Measurements from ENCODE around the gene PRKD2. TPM values are rescaled to one million over a fixed set of nuclear protein-coding genes. Genes with fewer than 3 reads are reported as not detected.

PRKD2 gene
- total and polyA plus RNA-seq, 2 experiments from 2014 or later: 11.9 to 14.2 TPM

- H3K27ac ChIP-seq: no peak overlapping the region
- H3K36me3 ChIP-seq (ENCODE audit: low read depth): no peaks in the 10 kb centered on the region; the same call in 1 of the 2 replicates
- 87 to 91% methylated on average over 11 of the region's 11 CpGs for WGBS, 2 experiments (ENCODE audit: low coverage in 1 of 2, low lambda C conversion rate in 2 of 2, missing lambda C conversion rate in 2 of 2)
- H3K4me3 ChIP-seq: no peak overlapping the region
- H3K4me2 ChIP-seq (ENCODE audit: unreplicated experiment): no peak overlapping the region
- H3K79me2 ChIP-seq (ENCODE audit: insufficient read depth): peaks cover 70% of the 10 kb centered on the region
- peaks cover 10% of the 10 kb centered on the region; the same call in 1 of the 2 replicates for H3F3A ChIP-seq (ENCODE audit: insufficient read depth)
- no peaks in the 10 kb centered on the region; the same call in 1 of the 2 replicates for H4K20me1 ChIP-seq (ENCODE audit: insufficient read depth)
- no peak for DNase-seq
- peaks cover 10% of the 10 kb centered on the region for H3K4me1 ChIP-seq (ENCODE audit: insufficient read depth)
- no peaks in the 10 kb centered on the region for H3K27me3 ChIP-seq (replicated peaks; ENCODE audit: insufficient read depth)
- H3K9me2 ChIP-seq (ENCODE audit: insufficient read depth): no peaks in the 10 kb centered on the region
- no peaks in the 10 kb centered on the region for H3K9me3 ChIP-seq (ENCODE audit: low read depth)
- H2AFZ ChIP-seq: no peak overlapping the region
- in situ Hi-C loops (cut with MboI): no loop called here
- no peak overlapping the region for H3K9ac ChIP-seq
- TF ChIP-seq EZH2phosphoT487 (IDR thresholded peaks at IDR 0.05; ENCODE audit: insufficient read depth, low read depth) (no peak), EZH2 (IDR thresholded peaks at IDR 0.05; ENCODE audit: insufficient read depth, poor library complexity, severe bottlenecking) (no peak)
These were observed 16.9 kb upstream of the PRKD2 start for GRCh38 chr19:46733690-46734292.

- H4K20me1 ChIP-seq (ENCODE audit: insufficient read depth): no peaks in the 10 kb centered on the region; the same call in 1 of the 2 replicates
- no peak for DNase-seq
- 93% methylated on average over 23 of the region's 23 CpGs for WGBS, 2 experiments (ENCODE audit: low coverage in 1 of 2, low lambda C conversion rate in 2 of 2, missing lambda C conversion rate in 2 of 2)
- no peak overlapping the region for H3K4me3 ChIP-seq
- H3K27ac ChIP-seq: no peak overlapping the region
- no peaks in the 10 kb centered on the region for H3K27me3 ChIP-seq (replicated peaks; ENCODE audit: insufficient read depth)
- H3F3A ChIP-seq (ENCODE audit: insufficient read depth): peaks cover 10% of the 10 kb centered on the region; the same call in 1 of the 2 replicates
- H3K9ac ChIP-seq: no peak overlapping the region
- H3K4me2 ChIP-seq (ENCODE audit: unreplicated experiment): no peak overlapping the region
- H3K4me1 ChIP-seq (ENCODE audit: insufficient read depth): peaks cover 10% of the 10 kb centered on the region
- TF ChIP-seq EZH2 (IDR thresholded peaks at IDR 0.05; ENCODE audit: insufficient read depth, poor library complexity, severe bottlenecking): no peak
- no peak overlapping the region for H2AFZ ChIP-seq
- in situ Hi-C loops (cut with MboI): no loop called here
- peaks cover 2% of the 10 kb centered on the region; the same call in 1 of the 2 replicates for H3K36me3 ChIP-seq (ENCODE audit: low read depth)
- peaks cover 68% of the 10 kb centered on the region for H3K79me2 ChIP-seq (ENCODE audit: insufficient read depth)
- H3K9me2 ChIP-seq (ENCODE audit: insufficient read depth): no peaks in the 10 kb centered on the region
- H3K9me3 ChIP-seq (ENCODE audit: low read depth): no peaks in the 10 kb centered on the region
These were observed 16.2 kb upstream of the PRKD2 start for GRCh38 chr19:46732966-46733689.

- no peak overlapping the region for H3K9ac ChIP-seq
- H3K79me2 ChIP-seq (ENCODE audit: insufficient read depth): peaks cover 61% of the 10 kb centered on the region
- H3K36me3 ChIP-seq (ENCODE audit: low read depth): peaks cover 5% of the 10 kb centered on the region; the same call in 1 of the 2 replicates
- TF ChIP-seq EZH2phosphoT487 (IDR thresholded peaks at IDR 0.05; ENCODE audit: insufficient read depth, low read depth) (no peak), EZH2 (IDR thresholded peaks at IDR 0.05; ENCODE audit: insufficient read depth, poor library complexity, severe bottlenecking) (no peak)
- H3K9me2 ChIP-seq (ENCODE audit: insufficient read depth): no peaks in the 10 kb centered on the region
- peaks cover 10% of the 10 kb centered on the region; the same call in 1 of the 2 replicates for H3F3A ChIP-seq (ENCODE audit: insufficient read depth)
- no peak overlapping the region for H3K4me2 ChIP-seq (ENCODE audit: unreplicated experiment)
- H3K4me3 ChIP-seq: no peak overlapping the region
- in situ Hi-C loops (cut with MboI): no loop called here
- no peak for DNase-seq
- peaks cover 10% of the 10 kb centered on the region for H3K4me1 ChIP-seq (ENCODE audit: insufficient read depth)
- H2AFZ ChIP-seq: no peak overlapping the region
- H3K27ac ChIP-seq: 0 out of 2 replicates have a peak overlapping the region, but pooled peaks have one; percentile 48
- WGBS, 2 experiments (ENCODE audit: low coverage in 1 of 2, low lambda C conversion rate in 2 of 2, missing lambda C conversion rate in 2 of 2): 90 to 91% methylated on average over 28 of the region's 28 CpGs
- no peaks in the 10 kb centered on the region; the same call in 1 of the 2 replicates for H4K20me1 ChIP-seq (ENCODE audit: insufficient read depth)
- H3K9me3 ChIP-seq (ENCODE audit: low read depth): no peaks in the 10 kb centered on the region
- no peaks in the 10 kb centered on the region for H3K27me3 ChIP-seq (replicated peaks; ENCODE audit: insufficient read depth)
These were observed 15.4 kb upstream of the PRKD2 start for GRCh38 chr19:46732172-46732938.

- Histone ChIP-seq H3K4me1 (ENCODE audit: insufficient read depth) (peaks cover 10% of the 10 kb centered on the region), H3K9me2 (ENCODE audit: insufficient read depth) (no peaks in the 10 kb centered on the region), H3K79me2 (ENCODE audit: insufficient read depth) (peaks cover 53% of the 10 kb centered on the region), H3K27ac (peak overlapping the region; percentile 48), H3K9me3 (ENCODE audit: low read depth) (no peaks in the 10 kb centered on the region), H3K4me3 (no peak overlapping the region), H3K36me3 (ENCODE audit: low read depth) (peaks cover 5% of the 10 kb centered on the region; the same call in 1 of the 2 replicates), H4K20me1 (ENCODE audit: insufficient read depth) (no peaks in the 10 kb centered on the region; the same call in 1 of the 2 replicates), H3K4me2 (ENCODE audit: unreplicated experiment) (no peak overlapping the region), H3F3A (ENCODE audit: insufficient read depth) (peaks cover 10% of the 10 kb centered on the region; the same call in 1 of the 2 replicates), H2AFZ (no peak overlapping the region), H3K9ac (peak overlapping the region; percentile 32; the same call in 1 of the 2 replicates), H3K27me3 (replicated peaks; ENCODE audit: insufficient read depth) (no peaks in the 10 kb centered on the region)
- 86 to 87% methylated on average over 12 to 14 of the region's 14 CpGs for WGBS, 2 experiments (ENCODE audit: low coverage in 1 of 2, low lambda C conversion rate in 2 of 2, missing lambda C conversion rate in 2 of 2)
- TF ChIP-seq EZH2 (IDR thresholded peaks at IDR 0.05; ENCODE audit: insufficient read depth, poor library complexity, severe bottlenecking) (no peak), EZH2phosphoT487 (IDR thresholded peaks at IDR 0.05; ENCODE audit: insufficient read depth, low read depth) (no peak)
- no peak for DNase-seq
- in situ Hi-C loops (cut with MboI): no loop called here
These were observed 14.7 kb upstream of the PRKD2 start for GRCh38 chr19:46731584-46731983.

All from GM23248 (cell line).